Left kidney (tissue), 2 donors: Measurements from ENCODE around the gene PPIE. TPM values are rescaled to one million over a fixed set of nuclear protein-coding genes. Genes with fewer than 3 reads are reported as not detected.

ENCODE experiments used
- DNase-seq: peaks from one replicate; pipeline ENCODE4 v3.0.0-alpha.2; 2013
- polyA plus RNA-seq: library from polyadenylated mRNA; unstranded; fragments of 120-200 nt; gene quantifications from one replicate; pipeline ENCODE4 v1.2.1, GENCODE V29; 2013; ENCODE audit not compliant: insufficient read length

The PPIE gene
- polyA plus RNA-seq, 1 donor = 63.5 TPM

- DNase-seq = no peak
Measured at GRCh38 chr1:39805385-39805784, 66.7 kb downstream of the PPIE start.

DNA sequence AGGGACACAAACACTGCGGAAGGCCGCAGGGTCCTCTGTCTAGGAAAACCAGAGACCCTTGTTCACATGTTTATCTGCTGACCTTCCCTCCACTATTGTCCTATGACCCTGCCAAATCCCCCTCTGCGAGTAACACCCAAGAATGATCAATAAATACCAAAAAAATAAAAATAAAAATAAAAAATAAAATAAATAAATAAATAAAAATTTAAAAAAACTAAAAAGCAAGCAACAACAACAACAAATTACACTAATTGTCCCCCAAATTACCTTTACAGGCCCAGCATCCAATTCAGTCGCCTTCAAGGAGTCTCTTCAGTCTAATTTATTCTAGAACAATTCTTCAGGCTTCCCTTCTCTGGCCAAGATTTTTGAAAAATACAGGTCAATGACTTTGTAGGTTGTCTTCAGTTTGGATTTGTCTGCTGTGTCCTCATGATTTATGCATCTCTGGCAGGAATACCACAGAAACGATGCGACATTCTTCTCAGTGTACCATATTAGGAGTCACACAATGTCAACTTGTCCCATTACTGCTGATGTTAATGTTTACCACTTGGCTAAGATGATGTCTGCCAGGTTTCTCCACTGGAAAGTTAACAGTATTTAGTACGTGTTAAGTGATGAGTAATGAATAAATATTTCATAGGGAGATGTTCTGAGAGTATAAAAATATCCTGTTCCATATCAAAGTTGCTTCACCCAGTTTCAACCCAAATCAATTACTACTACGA, 70.3 kb downstream of the PPIE start:
- no peak for DNase-seq

DNA sequence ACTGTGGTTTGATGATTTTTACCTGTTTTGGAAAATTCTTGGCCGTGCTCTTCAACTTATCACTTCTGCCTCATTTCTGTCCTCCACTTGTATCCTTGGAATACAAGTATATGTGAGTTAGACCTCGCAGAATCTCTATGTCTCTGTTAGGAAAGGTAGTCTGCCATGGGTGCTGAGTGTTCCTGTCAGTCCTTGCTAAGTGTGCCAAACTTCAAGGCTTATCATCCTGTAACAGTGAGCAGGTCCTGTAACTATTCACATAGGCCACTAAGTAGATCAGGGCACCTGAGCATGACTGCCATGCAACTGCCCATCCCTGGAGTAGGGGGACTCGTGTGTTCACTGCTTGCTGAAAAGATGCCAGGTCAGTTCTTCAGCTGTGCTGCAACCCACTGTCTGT, 74.2 kb downstream of the PPIE start:
- no peak for DNase-seq

Other genes with a start within 250 kb of the PPIE start
- 0.53 TPM for gene BMP8A, start 247.2 kb upstream of the PPIE start, polyA plus RNA-seq
- 258 TPM for gene PABPC4, start 162.1 kb upstream of the PPIE start, polyA plus RNA-seq
- gene HEYL, start 99.2 kb upstream of the PPIE start, polyA plus RNA-seq = 20.6 TPM
- 1.00 TPM for gene NT5C1A, start 66.8 kb upstream of the PPIE start, polyA plus RNA-seq
- gene HPCAL4, start 47.4 kb upstream of the PPIE start, polyA plus RNA-seq = 0.96 TPM
- gene OXCT2, start 32.5 kb downstream of the PPIE start, polyA plus RNA-seq = 0.85 TPM
- gene BMP8B, start 50.0 kb downstream of the PPIE start, polyA plus RNA-seq = 2.0 TPM
- gene TRIT1, start 144.6 kb downstream of the PPIE start, polyA plus RNA-seq = 51.3 TPM
- 7.1 TPM for gene MYCL, start 163.0 kb downstream of the PPIE start, polyA plus RNA-seq
- 2.0 TPM for gene MFSD2A, start 216.3 kb downstream of the PPIE start, polyA plus RNA-seq